ENCODE data around the gene POLR1C.
A peak's percentile ranks its signal among the peaks of the same experiment; 100 is the strongest.
"Not testable (repeated sequence)": the region's sequence is repeated elsewhere in the genome, so short reads cannot be mapped to it uniquely, and the experiment has no call there.

POLR1C gene

GRCh38 chr6:43511824-43512415, 5.0 kb upstream of the POLR1C start:
- Histone ChIP-seq H3K27me3 (ENCODE audit: low read depth, low read length) (peaks cover 11% of the 10 kb centered on the region), H3K4me3 (ENCODE audit: low read depth in 1 of 2, low read length in 2 of 2) (no peak overlapping the region), H3K27ac (ENCODE audit: low read length) (no peak overlapping the region), H3K4me1 (ENCODE audit: control insufficient read depth in 1 of 2, insufficient read depth in 2 of 2, low read length in 2 of 2) (peaks cover 14 to 29% of the 10 kb centered on the region in 2 donors), H3K36me3 (ENCODE audit: control insufficient read depth in 1 of 2, insufficient read depth in 2 of 2, low read length in 2 of 2) (peaks cover 28 to 33% of the 10 kb centered on the region in 2 donors), H3K9me3 (ENCODE audit: control insufficient read depth in 1 of 2, low read length in 2 of 2) (no peaks in the 10 kb centered on the region)

GRCh38 chr6:43515808-43516207, 1.1 kb upstream of the POLR1C start:
- H3K36me3 ChIP-seq (ENCODE audit: control insufficient read depth in 1 of 2, insufficient read depth in 2 of 2, low read length in 2 of 2) = peaks cover 45 to 50% of the 10 kb centered on the region in 2 donors
- H3K4me1 ChIP-seq (ENCODE audit: control insufficient read depth in 1 of 2, insufficient read depth in 2 of 2, low read length in 2 of 2) = peaks cover 20 to 35% of the 10 kb centered on the region in 2 donors
- no peaks in the 10 kb centered on the region for H3K27me3 ChIP-seq (ENCODE audit: low read depth, low read length)
- peak overlapping the region; percentile 95 to 97 for H3K4me3 ChIP-seq (ENCODE audit: low read depth in 1 of 2, low read length in 2 of 2)
- peak overlapping the region; percentile 93 for H3K27ac ChIP-seq (ENCODE audit: low read length)
- no peaks in the 10 kb centered on the region for H3K9me3 ChIP-seq (ENCODE audit: control insufficient read depth in 1 of 2, low read length in 2 of 2)

- Histone ChIP-seq H3K27ac (ENCODE audit: low read length) (peak overlapping the region; percentile 93), H3K27me3 (ENCODE audit: low read depth, low read length) (no peaks in the 10 kb centered on the region), H3K4me3 (ENCODE audit: low read depth in 1 of 2, low read length in 2 of 2) (peak overlapping the region; percentile 95 to 97), H3K36me3 (ENCODE audit: control insufficient read depth in 1 of 2, insufficient read depth in 2 of 2, low read length in 2 of 2) (peaks cover 48 to 54% of the 10 kb centered on the region in 2 donors), H3K4me1 (ENCODE audit: control insufficient read depth in 1 of 2, insufficient read depth in 2 of 2, low read length in 2 of 2) (peaks cover 20 to 35% of the 10 kb centered on the region in 2 donors), H3K9me3 (ENCODE audit: control insufficient read depth in 1 of 2, low read length in 2 of 2) (no peaks in the 10 kb centered on the region)
Observed at GRCh38 chr6:43516367-43516696, 557 bp upstream of the POLR1C start.

GRCh38 chr6:43517505-43518357, 842 bp downstream of the POLR1C start:
- Histone ChIP-seq H3K27ac (ENCODE audit: low read length) (peak overlapping the region; percentile 93), H3K4me3 (ENCODE audit: low read depth in 1 of 2, low read length in 2 of 2) (peak overlapping the region; percentile 95 to 97), H3K9me3 (ENCODE audit: control insufficient read depth in 1 of 2, low read length in 2 of 2) (no peaks in the 10 kb centered on the region), H3K4me1 (ENCODE audit: control insufficient read depth in 1 of 2, insufficient read depth in 2 of 2, low read length in 2 of 2) (peaks cover 20 to 32% of the 10 kb centered on the region in 2 donors), H3K36me3 (ENCODE audit: control insufficient read depth in 1 of 2, insufficient read depth in 2 of 2, low read length in 2 of 2) (peaks cover 48 to 54% of the 10 kb centered on the region in 2 donors), H3K27me3 (ENCODE audit: low read depth, low read length) (no peaks in the 10 kb centered on the region)

GRCh38 chr6:43520097-43520496, 3.2 kb downstream of the POLR1C start:
- Histone ChIP-seq H3K27ac (ENCODE audit: low read length) (no peak overlapping the region), H3K9me3 (ENCODE audit: control insufficient read depth in 1 of 2, low read length in 2 of 2) (no peaks in the 10 kb centered on the region), H3K36me3 (ENCODE audit: control insufficient read depth in 1 of 2, insufficient read depth in 2 of 2, low read length in 2 of 2) (peaks cover 52 to 57% of the 10 kb centered on the region in 2 donors), H3K4me3 (ENCODE audit: low read depth in 1 of 2, low read length in 2 of 2) (no peak overlapping the region), H3K4me1 (ENCODE audit: control insufficient read depth in 1 of 2, insufficient read depth in 2 of 2, low read length in 2 of 2) (peaks cover 15 to 26% of the 10 kb centered on the region in 2 donors), H3K27me3 (ENCODE audit: low read depth, low read length) (no peaks in the 10 kb centered on the region)

GRCh38 chr6:43521836-43522235, 4.9 kb downstream of the POLR1C start:
- no peak overlapping the region for H3K27ac ChIP-seq (ENCODE audit: low read length)
- H3K9me3 ChIP-seq (ENCODE audit: control insufficient read depth in 1 of 2, low read length in 2 of 2) = no peaks in the 10 kb centered on the region
- no peaks in the 10 kb centered on the region for H3K27me3 ChIP-seq (ENCODE audit: low read depth, low read length)
- H3K4me1 ChIP-seq (ENCODE audit: control insufficient read depth in 1 of 2, insufficient read depth in 2 of 2, low read length in 2 of 2) = peaks cover 7 to 15% of the 10 kb centered on the region in 2 donors
- H3K4me3 ChIP-seq (ENCODE audit: low read depth in 1 of 2, low read length in 2 of 2) = no peak overlapping the region
- peaks cover 66 to 74% of the 10 kb centered on the region in 2 donors for H3K36me3 ChIP-seq (ENCODE audit: control insufficient read depth in 1 of 2, insufficient read depth in 2 of 2, low read length in 2 of 2)

- Histone ChIP-seq H3K4me1 (ENCODE audit: control insufficient read depth in 1 of 2, insufficient read depth in 2 of 2, low read length in 2 of 2) (peaks cover 6 to 12% of the 10 kb centered on the region in 2 donors), H3K4me3 (ENCODE audit: low read depth in 1 of 2, low read length in 2 of 2) (no peak overlapping the region), H3K9me3 (ENCODE audit: control insufficient read depth in 1 of 2, low read length in 2 of 2) (no peaks in the 10 kb centered on the region), H3K27me3 (ENCODE audit: low read depth, low read length) (no peaks in the 10 kb centered on the region), H3K36me3 (ENCODE audit: control insufficient read depth in 1 of 2, insufficient read depth in 2 of 2, low read length in 2 of 2) (peaks cover 71 to 83% of the 10 kb centered on the region in 2 donors), H3K27ac (ENCODE audit: low read length) (no peak overlapping the region)
Observed at GRCh38 chr6:43522547-43523261, 5.8 kb downstream of the POLR1C start.

GRCh38 chr6:43523284-43523683, 6.4 kb downstream of the POLR1C start:
- H3K27ac ChIP-seq (ENCODE audit: low read length) = no peak overlapping the region
- H3K4me1 ChIP-seq (ENCODE audit: control insufficient read depth in 1 of 2, insufficient read depth in 2 of 2, low read length in 2 of 2) = peaks cover under 1 to 6% of the 10 kb centered on the region in 2 donors
- no peak overlapping the region for H3K4me3 ChIP-seq (ENCODE audit: low read depth in 1 of 2, low read length in 2 of 2)
- no peaks in the 10 kb centered on the region for H3K9me3 ChIP-seq (ENCODE audit: control insufficient read depth in 1 of 2, low read length in 2 of 2)
- no peaks in the 10 kb centered on the region for H3K27me3 ChIP-seq (ENCODE audit: low read depth, low read length)
- peaks cover 77 to 89% of the 10 kb centered on the region in 2 donors for H3K36me3 ChIP-seq (ENCODE audit: control insufficient read depth in 1 of 2, insufficient read depth in 2 of 2, low read length in 2 of 2)

GRCh38 chr6:43524483-43524961, 7.6 kb downstream of the POLR1C start:
- Histone ChIP-seq H3K27me3 (ENCODE audit: low read depth, low read length) (no peaks in the 10 kb centered on the region), H3K4me1 (ENCODE audit: control insufficient read depth in 1 of 2, insufficient read depth in 2 of 2, low read length in 2 of 2) (no peaks in the 10 kb centered on the region), H3K4me3 (ENCODE audit: low read depth in 1 of 2, low read length in 2 of 2) (no peak overlapping the region), H3K9me3 (ENCODE audit: control insufficient read depth in 1 of 2, low read length in 2 of 2) (no peaks in the 10 kb centered on the region), H3K27ac (ENCODE audit: low read length) (no peak overlapping the region), H3K36me3 (ENCODE audit: control insufficient read depth in 1 of 2, insufficient read depth in 2 of 2, low read length in 2 of 2) (peaks cover 80 to 95% of the 10 kb centered on the region in 2 donors)

GRCh38 chr6:43532201-43532600, 15.3 kb downstream of the POLR1C start:
- Histone ChIP-seq H3K27me3 (ENCODE audit: low read depth, low read length) (no peaks in the 10 kb centered on the region), H3K4me3 (ENCODE audit: low read depth in 1 of 2, low read length in 2 of 2) (no peak overlapping the region), H3K36me3 (ENCODE audit: control insufficient read depth in 1 of 2, insufficient read depth in 2 of 2, low read length in 2 of 2) (peaks cover 43 to 51% of the 10 kb centered on the region in 2 donors), H3K27ac (ENCODE audit: low read length) (no peak overlapping the region), H3K4me1 (ENCODE audit: control insufficient read depth in 1 of 2, insufficient read depth in 2 of 2, low read length in 2 of 2) (no peaks in the 10 kb centered on the region), H3K9me3 (ENCODE audit: control insufficient read depth in 1 of 2, low read length in 2 of 2) (no peaks in the 10 kb centered on the region)

GRCh38 chr6:43538986-43539385, 22.1 kb downstream of the POLR1C start:
- H3K27ac ChIP-seq (ENCODE audit: low read length); H3K4me3 ChIP-seq (ENCODE audit: low read depth in 1 of 2, low read length in 2 of 2); H3K27me3 ChIP-seq (ENCODE audit: low read depth, low read length); H3K9me3 ChIP-seq (ENCODE audit: control insufficient read depth in 1 of 2, low read length in 2 of 2); H3K4me1 ChIP-seq (ENCODE audit: control insufficient read depth in 1 of 2, insufficient read depth in 2 of 2, low read length in 2 of 2): not testable (repeated sequence)
- peaks cover 13 to 25% of the 10 kb centered on the region in 2 donors for H3K36me3 ChIP-seq (ENCODE audit: control insufficient read depth in 1 of 2, insufficient read depth in 2 of 2, low read length in 2 of 2)
